Fibroblast of villous mesenchyme (primary cell): ENCODE measurements around the gene ATP2A1. TPM values are rescaled to one million over a fixed set of nuclear protein-coding genes. Genes with fewer than 3 reads are reported as not detected.
"Not testable (repeated sequence)": the region's sequence is repeated elsewhere in the genome, so short reads cannot be mapped to it uniquely, and the experiment has no call there.

Experiments
- DNase-seq: peaks from one replicate; pipeline ENCODE4 v3.0.0-alpha.2; 2010; ENCODE audit warnings: low read depth
- H3K4me3 ChIP-seq: 2 replicates; pipeline ENCODE4 v1.5.1; 2011; ENCODE audit warnings: low read depth, mild to moderate bottlenecking, low read length
- CTCF ChIP-seq: IDR thresholded peaks from 2 replicates; pipeline ENCODE4 v1.5.1; 2012; ENCODE audit warnings: low read depth, mild to moderate bottlenecking, low read length; ENCODE audit not compliant: insufficient read depth
- total RNA-seq: library from RNA; depleted of rRNA; stranded (reverse); fragments of >200 nt; gene quantifications from 2 replicates; pipeline ENCODE4 v1.2.3, GENCODE V29; 2012

ATP2A1 gene
- total RNA-seq, 1 donor: 0.43 TPM

- TF ChIP-seq CTCF: no peak
- DNase-seq: no peak
- no peak overlapping the region for H3K4me3 ChIP-seq
Observed at GRCh38 chr16:28923231-28923587, 44.9 kb downstream of the ATP2A1 start.

- no peak for DNase-seq
- TF ChIP-seq CTCF: no peak
- H3K4me3 ChIP-seq: peak overlapping the region; percentile 80
Observed at GRCh38 chr16:28923652-28924398, 45.5 kb downstream of the ATP2A1 start.

- no peak for DNase-seq
- no peak for TF ChIP-seq CTCF
- H3K4me3 ChIP-seq: peak overlapping the region; percentile 80
Observed at GRCh38 chr16:28924399-28924761, 46.1 kb downstream of the ATP2A1 start.

GRCh38 chr16:28924762-28925385 lies 46.6 kb downstream of the ATP2A1 start, which contains the start of gene RABEP2:
RABEP2 (minus strand) TSS chr16:28925238; CDS start chr16:28925163, 75 bp downstream.
- no peak for TF ChIP-seq CTCF
- H3K4me3 ChIP-seq: peak within 1 kb of the TSS; percentile 80
- DNase-seq: peak; percentile 86

GRCh38 chr16:28925386-28926228 lies 47.3 kb downstream of the ATP2A1 start:
- peak; percentile 82 for DNase-seq
- H3K4me3 ChIP-seq: peak overlapping the region; percentile 80
- TF ChIP-seq CTCF: no peak

- H3K4me3 ChIP-seq, DNase-seq: not testable (repeated sequence)
Observed at GRCh38 chr16:28926284-28926683, 48.0 kb downstream of the ATP2A1 start.

GRCh38 chr16:28927815-28928214 lies 49.5 kb downstream of the ATP2A1 start:
- no peak for DNase-seq
- TF ChIP-seq CTCF: no peak
- no peak overlapping the region for H3K4me3 ChIP-seq
